GM21515 (cell line): Measurements from ENCODE around the gene TNS2.

Experiments used
- ATAC-seq: cut with Tn5 transposase; IDR thresholded peaks from one replicate; pipeline ENCODE4 v1.9.1; 2021; ENCODE audit not compliant: unreplicated experiment

TNS2 gene

DNA sequence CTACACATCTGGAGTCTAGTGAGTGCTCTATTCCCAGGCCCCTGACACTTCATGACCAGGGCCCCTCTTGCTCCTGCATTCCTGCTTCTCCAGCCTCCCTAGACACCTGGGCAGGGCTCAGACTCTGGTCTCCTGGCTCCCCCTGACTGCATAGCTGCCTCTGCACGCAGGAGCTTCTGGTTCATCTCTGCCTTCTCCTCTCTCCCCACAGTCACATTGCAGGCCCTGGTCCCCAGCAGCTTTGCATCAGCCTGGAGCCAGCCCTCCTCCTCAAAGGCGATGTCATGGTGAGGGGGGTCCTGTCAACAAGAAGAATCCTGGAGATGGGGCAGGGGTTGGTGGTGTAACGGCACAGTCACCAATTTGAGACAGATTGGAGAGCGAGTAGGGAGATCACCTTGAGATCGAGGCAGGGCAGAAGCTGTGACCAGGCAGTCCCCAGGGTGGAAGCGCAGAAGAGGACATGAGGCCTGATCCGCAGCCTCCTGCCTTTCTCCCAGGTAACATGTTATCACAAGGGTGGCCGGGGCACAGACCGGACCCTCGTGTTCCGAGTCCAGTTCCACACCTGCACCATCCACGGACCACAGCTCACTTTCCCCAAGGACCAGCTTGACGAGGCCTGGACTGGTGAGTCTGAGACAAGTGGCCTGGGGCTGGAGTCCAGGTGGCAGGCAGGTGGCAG lies 8.1 kb downstream of the TNS2 start:
- ATAC-seq, result no peak

GRCh38 chr12:53058674-53059433 lies 9.0 kb downstream of the TNS2 start:
- no peak for ATAC-seq

- no peak for ATAC-seq
Measured at GRCh38 chr12:53059434-53060063, 9.7 kb downstream of the TNS2 start.

DNA sequence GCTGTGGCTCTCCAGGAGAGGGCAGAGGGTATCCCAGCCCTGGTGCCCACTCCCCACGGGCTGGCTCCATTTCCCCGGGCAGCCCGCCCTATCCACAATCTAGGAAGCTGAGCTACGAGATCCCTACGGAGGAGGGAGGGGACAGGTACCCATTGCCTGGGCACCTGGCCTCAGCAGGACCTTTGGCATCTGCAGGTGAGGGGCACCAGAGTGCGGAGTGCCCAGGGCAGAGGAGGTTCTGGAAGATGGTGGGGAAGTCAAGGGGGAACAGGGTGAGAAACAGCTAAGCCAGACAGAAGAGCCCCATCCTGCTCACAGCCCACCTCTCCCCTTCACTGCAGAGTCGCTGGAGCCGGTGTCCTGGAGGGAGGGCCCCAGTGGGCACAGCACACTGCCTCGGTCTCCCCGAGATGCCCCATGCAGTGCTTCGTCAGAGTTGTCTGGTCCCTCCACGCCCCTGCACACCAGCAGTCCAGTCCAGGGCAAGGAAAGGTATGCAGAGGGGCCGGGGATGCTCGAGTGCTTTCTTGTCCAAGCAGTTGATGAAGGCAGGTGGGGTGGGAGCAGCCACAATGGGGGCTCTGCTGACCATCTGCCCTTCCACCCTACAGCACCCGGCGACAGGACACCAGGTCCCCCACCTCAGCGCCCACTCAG lies 10.3 kb downstream of the TNS2 start:
- no peak for ATAC-seq

DNA sequence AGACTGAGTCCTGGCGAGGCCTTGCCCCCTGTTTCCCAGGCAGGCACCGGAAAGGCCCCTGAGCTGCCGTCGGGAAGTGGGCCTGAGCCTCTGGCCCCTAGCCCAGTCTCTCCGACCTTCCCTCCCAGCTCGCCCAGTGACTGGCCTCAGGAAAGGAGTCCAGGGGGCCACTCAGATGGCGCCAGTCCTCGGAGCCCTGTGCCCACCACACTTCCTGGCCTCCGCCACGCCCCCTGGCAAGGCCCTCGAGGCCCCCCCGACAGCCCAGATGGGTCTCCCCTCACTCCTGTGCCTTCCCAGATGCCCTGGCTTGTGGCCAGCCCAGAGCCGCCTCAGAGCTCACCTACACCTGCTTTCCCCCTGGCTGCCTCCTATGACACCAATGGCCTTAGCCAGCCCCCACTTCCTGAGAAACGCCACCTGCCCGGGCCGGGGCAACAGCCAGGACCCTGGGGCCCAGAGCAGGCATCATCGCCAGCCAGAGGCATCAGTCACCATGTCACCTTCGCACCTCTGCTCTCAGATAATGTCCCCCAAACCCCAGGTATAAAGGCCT lies 10.9 kb downstream of the TNS2 start:
- ATAC-seq, result no peak

- ATAC-seq, result no peak
Measured at GRCh38 chr12:53061404-53062010, 11.6 kb downstream of the TNS2 start.

DNA sequence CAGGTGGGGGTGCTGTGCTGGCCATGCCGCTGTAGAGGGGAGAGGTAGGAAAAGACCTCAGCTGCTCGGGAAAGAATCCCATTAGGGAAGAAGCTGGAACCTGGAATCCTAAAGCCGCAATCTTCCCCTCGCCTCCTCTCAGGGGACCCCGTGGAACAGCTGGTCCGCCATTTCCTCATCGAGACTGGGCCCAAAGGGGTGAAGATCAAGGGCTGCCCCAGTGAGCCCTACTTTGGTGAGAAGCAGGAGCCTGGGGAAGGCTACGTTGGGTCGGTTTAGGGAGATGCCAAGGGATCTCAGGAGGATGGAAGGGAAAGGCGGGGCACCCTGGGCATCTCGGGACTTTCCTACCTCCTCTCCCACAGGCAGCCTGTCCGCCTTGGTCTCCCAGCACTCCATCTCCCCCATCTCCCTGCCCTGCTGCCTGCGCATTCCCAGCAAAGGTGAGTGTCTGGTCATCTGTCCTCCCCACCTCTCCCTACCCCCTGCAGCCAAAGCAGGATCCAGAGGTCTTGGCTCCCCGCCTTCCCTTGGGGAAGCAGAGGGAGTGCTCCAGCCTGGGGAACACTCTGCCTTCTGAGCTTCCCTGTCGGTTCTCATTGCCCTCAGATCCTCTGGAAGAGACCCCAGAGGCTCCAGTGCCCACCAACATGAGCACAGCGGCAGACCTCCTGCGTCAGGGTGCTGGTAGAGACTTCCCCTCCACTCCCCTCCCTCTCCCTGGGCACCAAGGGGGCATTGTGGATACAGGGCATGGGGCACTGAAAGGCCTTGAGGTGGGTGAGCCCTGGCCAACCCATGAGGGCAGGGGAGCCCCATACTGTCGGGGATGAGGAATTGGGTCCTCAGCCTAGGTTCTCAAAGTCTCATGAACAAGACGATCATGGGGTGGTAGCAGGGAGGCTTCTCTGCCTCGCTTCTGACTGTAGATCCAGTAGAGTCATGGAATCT lies 12.4 kb downstream of the TNS2 start:
- ATAC-seq, result no peak

DNA sequence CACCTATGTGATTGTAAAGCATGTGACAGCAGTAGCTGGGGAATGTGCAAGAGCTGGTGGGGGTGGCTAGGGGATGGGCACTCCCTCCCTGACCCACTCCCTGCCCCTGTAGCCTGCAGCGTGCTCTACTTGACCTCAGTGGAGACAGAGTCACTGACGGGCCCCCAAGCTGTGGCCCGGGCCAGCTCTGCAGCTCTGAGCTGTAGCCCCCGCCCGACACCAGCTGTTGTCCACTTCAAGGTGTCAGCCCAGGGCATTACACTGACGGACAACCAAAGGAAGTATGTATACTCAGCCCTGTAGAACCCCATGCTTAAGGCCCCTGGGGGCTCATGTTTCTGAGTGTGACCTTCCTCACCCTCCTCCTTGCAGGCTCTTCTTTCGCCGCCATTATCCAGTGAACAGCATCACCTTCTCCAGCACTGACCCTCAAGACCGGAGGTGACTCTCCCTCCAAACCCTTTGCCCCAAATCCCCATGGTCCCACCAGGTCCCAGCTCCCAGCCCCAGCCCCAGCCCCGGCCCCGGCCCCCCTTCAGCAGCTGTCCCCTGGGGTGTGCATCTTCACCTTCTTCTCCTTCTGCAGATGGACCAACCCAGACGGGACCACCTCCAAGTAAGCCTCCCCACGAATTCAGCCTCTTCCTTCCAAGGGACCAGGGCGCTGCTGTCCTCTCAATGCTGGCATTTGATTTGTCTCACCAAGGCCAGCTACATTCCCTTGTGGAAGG lies 13.3 kb downstream of the TNS2 start:
- no peak for ATAC-seq

DNA sequence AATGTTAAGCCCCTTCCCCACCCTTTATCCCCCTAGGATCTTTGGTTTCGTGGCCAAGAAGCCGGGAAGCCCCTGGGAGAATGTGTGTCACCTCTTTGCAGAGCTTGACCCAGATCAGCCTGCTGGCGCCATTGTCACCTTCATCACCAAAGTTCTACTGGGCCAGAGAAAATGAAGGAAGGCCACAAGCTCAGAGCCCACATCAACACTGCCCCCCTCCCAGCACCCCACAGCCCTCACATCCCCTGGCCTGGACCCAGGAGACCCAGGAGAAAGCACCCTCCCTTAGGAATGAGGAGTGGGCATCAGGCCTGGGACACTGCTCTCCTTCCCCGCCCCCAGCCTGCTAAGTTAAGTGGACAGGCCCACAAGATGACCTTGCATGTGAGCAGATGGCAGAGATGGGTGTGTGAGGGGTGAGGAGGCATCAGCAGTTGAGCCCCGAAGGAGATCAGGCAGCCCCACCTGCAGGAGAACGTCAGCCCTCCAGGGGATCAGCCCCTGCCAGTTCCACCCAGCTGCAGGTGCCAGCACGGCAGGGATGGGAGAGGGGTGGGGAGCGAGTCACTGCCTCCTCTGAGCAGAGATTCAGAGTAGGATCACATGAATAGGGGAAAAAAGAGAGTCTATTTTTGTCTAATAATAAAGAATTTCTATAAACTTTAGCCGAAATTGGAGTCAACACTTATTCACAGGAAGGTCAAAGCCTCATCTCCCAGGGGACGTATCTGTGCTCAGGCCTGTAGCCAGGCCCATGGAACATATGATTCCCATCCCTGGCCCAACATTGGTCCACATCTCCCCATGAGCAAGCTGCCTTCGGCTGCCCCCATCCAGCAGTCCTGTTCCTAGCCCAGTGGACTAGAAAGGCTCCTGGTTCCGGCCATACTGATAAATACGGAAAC lies 14.1 kb downstream of the TNS2 start:
- ATAC-seq, result no peak

GRCh38 chr12:53064613-53065436 lies 15.0 kb downstream of the TNS2 start:
- no peak for ATAC-seq

- ATAC-seq, result no peak
Measured at GRCh38 chr12:53065470-53065869, 15.6 kb downstream of the TNS2 start.

DNA sequence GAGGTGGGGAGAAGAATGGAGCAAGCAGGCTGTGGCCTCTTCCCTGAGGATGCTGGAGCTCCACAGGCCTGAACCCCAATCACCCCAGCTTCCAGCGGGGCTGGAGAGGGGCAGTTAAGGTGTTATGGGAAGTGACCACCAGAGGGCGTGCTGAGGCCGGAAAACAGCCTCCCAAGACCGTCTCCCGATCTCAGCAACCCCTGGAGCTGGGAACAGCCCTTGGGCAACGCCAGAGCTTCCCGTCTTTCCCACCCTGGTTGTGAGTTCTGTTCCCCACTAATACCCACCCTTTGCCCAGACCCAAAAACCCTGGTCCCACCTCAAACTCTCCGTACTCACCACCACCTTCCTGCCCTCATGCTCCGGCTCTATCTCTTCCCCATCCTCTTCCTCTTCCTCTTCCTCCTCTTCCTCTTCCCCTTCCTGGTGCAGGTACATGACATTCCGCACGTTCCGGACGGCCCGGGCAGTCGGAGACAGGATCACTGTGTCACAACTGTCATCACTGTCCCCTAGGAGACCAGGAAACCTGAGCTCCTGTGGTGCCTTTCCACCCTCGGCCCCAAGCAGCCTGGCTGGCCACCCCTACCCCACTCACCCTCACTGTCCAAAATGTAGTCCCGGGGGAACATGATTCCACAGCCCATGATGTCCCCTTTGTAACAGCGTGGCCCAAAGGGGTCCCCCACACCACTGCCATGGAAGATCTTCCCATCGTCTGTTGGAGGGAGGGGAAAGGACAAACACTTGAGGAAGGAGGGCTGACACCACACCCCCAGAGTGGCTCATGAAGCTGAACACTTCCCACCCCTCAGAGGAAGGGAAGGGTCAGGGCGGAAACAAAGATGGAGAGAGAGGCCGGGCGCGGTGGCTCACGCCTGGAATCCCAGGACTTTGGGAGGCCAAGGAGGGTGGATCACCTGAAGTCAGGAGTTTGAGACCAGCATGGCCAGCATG lies 16.4 kb downstream of the TNS2 start:
- no peak for ATAC-seq

- ATAC-seq, result no peak
Measured at GRCh38 chr12:53067074-53067992, 17.5 kb downstream of the TNS2 start.

GRCh38 chr12:53067993-53068770 lies 18.3 kb downstream of the TNS2 start:
- ATAC-seq, result no peak
